GM18517 (cell line): ENCODE results near the gene DYNLRB1.

Experiments
- ATAC-seq: cut with Tn5 transposase; IDR thresholded peaks from one replicate; pipeline ENCODE4 v1.9.1; 2021; ENCODE audit warnings: mild to moderate bottlenecking, moderate library complexity; ENCODE audit not compliant: unreplicated experiment

DYNLRB1 gene

DNA sequence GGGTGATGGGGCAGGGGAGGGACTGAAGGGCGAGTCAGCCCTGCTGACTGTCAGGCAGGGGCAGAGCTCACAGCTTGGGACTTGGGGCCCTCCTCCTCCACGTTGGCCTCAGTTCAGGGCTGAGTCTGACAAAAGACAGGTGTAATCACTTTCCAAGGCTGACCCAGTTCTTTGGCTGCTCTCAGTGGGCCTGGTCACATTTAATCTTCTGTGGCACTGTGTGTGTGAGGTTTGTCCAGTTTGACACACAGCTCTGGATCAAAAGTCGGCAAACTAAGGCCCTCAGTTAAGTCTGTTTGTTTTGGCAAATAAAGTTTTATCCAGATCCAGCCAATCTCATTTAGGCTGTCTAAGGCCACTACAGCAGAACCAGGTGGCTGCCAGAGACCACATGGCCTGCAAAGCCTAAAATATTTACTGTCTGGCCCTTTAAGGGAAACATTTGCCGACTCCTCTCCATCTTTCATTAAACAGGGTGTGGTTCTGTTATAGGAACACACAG, 37.2 kb downstream of the DYNLRB1 start:
- ATAC-seq: no peak

DNA sequence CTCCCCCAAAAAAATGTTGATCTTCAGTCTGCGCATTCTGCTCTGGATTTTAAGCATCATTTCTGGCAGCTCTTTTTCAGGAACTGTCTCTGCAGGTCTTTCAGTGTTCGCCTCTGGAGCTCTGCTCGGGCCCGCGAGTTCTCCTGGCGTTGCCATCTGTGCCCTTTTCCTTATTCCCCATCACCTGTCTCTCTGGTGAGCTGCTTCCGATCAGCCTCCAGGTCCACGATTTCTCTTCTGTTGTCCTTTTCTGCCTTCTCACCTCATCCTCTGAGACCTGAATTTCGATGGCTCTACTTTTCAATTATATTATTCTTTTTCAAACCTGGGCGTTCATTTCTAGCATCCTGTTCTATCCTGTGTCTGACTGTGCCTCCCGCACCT, 41.7 kb downstream of the DYNLRB1 start:
- no peak for ATAC-seq

DNA sequence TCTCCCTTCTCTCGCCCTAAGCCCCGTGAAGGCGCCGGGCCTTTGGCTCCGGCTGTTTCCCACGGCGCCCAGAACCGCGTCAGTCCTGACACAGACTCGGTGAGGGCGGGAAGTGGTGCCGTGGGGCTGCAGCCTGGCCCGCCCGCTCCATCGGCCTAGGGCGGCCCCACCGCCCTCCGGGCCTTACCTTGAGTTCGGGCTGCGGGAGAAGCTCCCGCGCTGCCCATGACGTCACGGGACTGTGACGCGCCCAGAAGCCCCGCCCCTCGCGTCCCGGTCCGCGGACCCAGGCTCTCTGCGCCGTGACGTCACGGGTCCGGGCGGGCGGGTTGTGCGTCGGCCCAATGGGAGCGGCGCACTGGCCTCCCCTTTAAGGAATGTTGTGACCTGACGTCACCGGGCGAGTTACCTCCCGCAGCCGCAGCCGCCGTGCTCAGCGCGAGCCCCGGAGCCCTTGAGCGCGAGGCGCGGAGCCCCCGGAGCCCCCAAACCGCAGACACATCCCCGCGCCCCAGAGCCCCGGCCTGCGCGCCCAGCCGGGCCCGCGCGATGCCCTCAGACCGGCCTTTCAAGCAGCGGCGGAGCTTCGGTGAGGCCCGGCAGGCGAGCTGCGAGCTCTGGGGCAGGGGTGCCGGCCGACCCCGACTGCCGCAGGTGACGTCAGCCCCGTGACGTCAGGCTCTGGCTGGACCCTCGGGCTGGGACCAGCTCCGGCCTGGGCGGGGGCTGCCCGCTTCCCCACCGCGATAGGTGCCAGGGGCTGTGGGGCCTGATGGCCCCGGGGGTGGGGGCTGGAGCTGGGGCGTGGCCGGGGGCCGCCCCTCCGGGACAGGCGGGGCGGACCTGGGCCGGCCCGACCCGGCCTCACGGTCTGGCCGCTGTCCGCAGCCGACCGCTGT, 42.3 kb downstream of the DYNLRB1 start, which contains the start of gene MAP1LC3A:
MAP1LC3A (plus strand) TSS at position 399 of the 899 bp plus-strand sequence; CDS start at position 550, 151 bp downstream.
- ATAC-seq: no peak

DNA sequence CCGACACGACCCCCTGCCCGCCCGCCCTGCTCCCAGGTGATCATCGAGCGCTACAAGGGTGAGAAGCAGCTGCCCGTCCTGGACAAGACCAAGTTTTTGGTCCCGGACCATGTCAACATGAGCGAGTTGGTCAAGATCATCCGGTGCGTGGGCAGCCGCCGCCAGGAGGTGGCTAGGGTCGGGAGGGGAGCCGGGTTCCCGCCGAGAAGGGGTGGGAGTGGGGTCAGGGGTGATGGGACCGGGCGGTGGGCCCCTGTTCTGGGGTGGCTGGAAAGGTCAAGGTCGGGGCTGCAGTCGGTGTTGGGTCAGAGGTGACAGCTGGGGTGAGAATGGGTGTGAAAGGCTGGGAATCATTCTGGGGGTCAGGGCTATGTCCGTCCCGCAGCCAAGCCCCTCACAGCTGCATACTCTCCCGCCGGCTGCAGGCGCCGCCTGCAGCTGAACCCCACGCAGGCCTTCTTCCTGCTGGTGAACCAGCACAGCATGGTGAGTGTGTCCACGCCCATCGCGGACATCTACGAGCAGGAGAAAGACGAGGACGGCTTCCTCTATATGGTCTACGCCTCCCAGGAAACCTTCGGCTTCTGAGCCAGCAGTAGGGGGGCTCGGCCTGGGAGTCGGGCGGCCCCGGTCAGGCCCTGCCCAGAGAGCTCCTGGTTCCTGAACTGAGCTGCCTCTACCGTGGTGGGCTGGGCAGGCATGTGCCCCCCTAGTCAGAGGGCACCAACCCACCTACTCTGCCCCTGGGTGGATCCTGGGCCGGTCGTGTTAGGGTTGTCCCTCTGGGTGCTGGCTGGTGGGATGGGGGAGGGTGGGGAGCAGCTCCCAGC, 43.3 kb downstream of the DYNLRB1 start:
- ATAC-seq: no peak

DNA sequence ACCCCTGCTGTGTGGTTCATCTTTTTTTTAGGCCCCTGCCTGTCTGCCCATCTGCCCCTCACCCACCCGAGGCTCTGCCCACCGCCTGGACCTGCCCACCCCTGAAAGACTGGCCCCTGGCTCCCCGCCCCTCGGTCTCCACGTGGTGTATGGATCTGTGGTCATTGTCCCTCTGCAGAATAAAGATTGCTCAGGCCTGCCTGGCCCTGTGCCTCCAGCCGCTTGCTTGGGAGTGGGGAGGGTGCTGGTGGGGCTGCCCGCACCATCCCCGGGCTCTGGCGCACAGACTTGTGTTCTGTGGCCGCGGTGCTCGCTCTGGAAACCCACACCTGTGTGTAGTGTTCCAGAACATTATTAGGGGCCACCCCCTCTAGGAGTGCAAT, 43.9 kb downstream of the DYNLRB1 start:
- ATAC-seq: no peak

DNA sequence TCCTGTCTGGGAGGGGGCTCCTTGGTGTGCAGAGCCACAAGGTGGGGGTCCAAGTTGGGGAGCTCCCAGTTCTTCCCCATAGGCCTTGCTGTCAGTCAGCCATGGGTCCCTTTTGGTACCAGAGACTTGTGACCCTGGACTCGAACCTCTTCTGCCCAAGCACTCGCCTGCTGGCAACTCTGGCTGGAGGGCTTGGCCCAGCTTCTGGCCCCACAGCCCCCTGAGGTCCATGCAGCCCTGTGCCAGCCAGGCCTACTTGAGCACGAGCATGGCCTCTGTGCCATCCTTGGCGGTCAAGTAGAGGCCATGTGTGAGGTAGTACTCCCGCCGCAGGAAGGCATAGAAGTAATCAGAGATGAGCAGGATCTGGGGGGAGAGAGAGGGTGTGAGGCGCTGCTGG, 44.4 kb downstream of the DYNLRB1 start:
- no peak for ATAC-seq

DNA sequence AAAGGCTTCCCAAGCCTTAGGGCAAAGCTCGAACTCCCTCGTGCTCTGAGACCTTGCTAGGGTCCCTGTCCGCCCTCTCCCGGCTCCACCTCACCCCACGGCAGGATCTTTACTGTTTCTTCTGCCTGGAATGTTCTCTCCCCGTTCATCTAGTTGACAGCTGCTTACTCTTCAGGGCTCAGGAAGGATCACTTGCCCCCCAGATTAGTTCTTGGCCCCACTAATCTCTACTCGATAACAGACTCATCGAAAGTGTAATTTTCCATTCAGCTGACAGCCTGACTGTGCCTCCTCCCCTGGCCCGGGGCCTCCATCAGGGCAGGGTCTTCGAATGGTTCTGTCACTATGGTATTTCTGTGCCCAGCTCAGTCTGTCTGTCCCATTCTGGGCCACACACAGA, 45.4 kb downstream of the DYNLRB1 start:
- ATAC-seq: no peak

DNA sequence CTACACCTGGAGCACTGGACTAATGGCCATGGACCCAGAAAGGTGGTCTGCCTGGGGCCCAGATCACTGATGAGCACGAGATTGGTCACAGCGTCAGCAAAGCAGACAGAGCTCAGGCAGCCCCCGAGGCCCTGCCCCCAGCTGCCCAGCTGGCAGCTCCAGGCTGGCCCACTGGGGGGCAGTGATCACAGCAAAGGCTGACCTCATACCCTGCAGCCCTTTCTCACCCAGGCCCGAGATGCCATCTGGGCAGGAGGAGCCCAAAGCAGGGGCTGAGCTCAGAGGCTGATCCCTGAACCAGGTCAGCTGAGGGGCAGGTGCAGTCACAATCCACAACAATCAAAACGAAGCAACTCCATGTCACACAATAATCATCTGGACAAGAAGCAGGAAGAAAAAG, 46.4 kb downstream of the DYNLRB1 start:
- no peak for ATAC-seq

DNA sequence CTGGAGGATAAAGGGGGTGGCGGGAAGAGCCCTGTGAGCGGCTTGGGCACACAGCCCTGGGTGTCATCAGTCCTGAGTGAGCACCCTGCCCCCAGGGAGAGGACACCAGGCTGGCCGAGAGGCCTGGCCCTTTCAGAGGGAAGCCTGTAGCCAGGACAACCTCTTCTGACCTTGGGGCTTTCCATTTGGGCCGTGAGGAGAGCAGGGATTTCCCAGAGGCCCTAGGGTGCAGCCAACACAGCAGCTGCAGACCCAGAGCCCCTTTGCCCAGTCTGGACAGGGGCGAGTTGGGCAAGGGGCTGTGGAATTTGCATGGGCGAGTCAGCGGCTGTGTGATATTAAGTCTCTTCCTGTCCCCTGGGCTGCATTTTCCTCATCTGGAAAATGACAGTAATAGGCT, 48.6 kb downstream of the DYNLRB1 start:
- no peak for ATAC-seq

DNA sequence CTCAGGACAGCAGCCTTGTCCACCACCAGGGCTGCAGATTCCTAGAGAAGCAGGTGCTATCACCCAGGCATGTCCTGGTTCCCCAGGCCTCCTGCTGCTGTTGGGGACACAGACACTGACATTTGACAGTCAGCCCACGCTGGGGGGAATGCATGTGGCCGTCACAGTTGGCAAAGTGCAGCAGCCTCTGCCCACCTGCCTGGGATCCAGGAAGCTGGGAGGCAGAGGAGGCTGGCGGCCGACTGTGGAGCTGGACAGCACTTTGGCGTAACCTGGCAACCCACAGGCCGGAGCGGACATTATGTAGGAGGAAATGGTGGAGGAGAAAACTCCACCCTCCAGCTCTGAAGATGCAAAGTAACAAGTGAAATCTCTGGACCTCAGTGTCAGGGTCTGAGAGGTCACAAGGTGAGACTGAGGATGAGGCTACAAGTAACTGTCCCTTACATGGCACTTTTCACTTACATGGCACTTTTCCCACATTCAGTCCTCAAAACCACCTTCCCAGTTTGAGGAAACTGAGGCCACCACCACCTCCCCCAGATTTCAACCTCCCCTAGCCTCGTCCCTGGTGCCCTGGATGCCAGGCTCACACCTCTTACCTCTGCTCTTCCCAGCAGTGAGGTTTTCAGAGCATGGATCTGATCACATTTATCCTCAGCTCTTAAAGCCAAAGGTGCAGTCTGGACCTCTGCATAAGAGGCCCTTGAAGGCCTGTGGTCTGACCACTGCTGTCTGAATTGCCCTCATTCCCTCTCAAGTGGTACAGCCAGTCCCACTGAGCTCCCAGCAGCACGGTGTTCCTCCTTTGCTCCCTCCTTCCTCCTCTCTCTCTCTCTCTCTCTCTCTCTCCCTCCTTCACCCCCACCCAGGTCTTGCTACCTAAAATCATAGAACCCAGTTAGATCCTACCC, 51.0 kb downstream of the DYNLRB1 start:
- ATAC-seq: no peak

DNA sequence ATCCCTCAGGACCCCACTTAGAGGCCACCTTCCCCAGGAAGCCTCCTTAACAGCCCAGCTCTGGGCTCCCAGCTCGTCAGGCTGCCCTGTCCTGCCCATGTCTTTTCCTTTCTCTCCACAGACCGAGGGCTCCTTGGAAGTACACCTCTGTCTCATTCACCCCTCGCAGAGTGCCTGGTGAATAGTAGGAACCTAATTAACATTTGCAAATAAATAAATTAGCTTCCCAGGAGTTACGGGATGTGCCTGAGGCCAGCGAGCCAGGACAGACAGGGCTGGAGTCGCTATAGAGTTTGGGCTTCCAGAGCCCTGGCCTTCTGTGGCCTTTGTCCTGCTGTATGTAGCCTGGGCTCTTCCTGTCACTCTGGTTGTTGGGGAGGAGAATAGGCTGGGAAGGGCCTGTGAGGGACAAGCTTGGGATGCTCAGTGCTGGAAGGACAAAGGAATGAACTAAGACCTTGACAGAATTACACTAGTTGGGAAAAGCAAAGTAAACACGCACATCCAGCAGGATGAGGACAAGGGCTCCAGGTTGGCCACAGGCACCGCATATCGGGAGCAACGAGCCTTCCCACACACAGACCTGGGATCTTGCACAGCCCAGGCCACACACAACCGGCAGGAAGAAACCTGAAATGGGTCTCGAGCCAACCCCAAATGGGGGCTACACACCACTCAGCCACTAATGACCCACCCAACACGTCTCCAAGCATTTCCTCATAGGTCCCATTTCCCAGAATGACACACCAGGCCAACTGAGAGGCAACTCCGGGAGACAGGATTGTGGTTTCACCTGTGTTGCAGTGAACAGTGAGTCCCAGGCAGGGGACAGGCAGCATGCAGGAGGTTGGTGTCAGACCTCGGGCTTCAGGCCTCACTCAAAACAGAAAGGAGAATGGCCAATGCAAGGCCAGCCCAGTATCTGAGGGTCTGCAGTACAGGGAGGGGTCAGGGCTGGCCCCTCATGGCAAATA, 52.0 kb downstream of the DYNLRB1 start:
- ATAC-seq: no peak

DNA sequence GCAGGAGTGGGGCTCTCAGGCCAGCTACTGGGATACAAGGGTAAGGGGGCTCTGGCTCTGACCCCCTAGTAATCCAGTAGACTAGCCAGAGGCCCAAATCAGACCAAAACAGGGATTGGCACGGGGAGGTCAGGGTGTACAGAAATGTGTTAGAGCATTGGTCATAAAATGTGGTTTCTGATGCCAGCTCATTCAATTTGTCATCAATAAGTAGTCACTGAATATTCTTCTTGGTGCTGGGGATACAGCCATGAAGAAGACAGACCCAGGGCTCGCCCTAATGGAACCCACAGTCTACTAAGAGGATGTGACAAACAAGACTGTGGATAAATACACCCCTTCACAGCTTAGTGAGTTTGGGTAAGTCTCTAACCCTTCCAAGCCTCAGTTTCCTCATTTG, 53.4 kb downstream of the DYNLRB1 start:
- no peak for ATAC-seq

DNA sequence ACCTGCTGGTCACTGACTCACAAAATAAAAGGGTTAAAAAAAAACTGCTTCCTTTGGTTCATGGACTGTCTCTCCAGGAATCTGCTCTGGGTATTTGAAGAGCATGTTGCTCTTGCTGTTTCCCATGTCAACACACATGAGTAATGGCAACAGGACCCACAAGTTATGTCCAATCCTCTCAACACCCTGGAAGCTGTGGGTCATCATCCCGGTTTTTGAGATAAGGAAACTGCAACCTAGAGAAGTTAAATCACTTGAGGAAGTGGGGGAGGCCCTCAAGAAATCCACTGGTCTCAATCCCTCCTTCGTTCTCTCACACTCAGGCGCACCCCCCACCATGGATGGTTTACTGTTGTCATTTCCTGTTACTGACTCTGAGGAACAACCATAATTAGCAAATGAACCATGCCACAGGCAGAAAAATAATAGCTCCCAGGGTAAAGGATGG, 54.7 kb downstream of the DYNLRB1 start:
- no peak for ATAC-seq

DNA sequence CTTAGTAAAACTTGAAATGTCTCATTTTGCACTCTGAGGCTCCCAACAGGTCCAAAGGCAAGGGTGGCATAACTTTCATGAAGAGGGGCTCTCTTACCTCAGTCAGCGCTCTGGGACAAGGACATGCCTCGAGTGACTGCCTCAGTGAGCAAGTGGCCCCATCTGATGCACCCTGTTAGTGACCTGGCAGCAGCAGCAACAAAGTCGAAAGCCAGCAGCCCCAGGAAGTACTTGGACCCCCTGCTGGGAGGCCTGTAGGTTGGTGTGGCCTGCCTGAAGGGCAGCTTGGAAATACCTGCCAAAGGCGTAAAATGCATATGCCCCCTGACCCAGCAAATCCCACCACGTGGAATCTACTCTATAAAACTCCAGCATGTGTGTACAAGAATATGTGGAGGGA, 55.5 kb downstream of the DYNLRB1 start:
- ATAC-seq: no peak

DNA sequence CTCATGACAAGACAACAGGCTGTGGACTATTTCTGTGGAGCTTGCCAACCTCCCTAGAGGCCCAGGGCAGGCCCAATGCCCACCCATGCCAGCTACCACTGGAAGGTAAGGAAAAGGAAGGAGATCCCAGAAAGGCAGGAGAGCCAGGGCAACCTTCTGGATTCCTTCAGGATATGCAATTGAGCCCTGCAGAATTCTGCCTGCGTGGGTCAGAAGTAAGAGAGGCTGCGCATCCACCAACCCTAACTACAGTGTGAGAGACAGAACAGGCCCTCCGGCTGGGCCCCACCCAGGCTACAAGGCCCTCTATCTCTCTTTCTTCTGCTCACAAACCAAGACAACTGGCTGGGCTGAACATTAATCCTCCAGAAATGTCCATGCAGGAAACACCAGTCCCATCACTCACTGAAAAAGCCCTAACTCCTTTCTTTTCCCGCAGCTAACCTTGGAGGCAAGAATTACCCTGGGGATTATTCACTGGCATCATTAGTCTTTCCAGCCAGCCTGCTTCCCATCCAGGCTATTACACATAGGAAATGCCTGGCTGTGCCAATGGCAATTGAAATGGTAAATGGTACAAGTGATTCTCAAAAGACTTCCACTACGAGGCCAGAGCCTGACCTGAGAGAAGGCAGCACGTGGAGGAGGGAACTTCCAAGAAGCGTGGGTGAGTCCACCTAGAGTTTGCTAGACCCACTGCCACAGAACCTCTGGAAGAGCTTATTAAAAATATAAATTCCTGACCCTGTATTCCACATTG, 57.5 kb downstream of the DYNLRB1 start:
- ATAC-seq: no peak

DNA sequence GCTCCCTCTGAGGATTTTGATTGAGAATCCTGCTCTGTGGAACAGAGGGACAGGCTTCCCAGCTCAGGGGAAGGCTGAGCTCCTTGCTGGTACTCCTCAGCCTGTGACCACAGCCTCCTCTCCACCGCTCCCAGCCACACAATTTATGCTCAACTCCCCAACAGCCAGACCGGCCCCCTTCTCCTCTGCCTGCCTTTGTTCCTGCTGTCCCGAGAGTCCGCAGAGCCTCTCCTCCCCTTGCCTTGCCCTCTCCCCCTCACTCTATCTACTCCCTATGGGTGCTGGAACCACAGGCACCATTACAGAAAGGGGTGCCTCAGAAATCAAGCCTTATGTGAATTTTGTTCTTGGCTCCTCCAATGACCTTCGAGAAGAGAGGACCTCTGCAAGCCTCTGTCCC, 58.2 kb downstream of the DYNLRB1 start:
- no peak for ATAC-seq

DNA sequence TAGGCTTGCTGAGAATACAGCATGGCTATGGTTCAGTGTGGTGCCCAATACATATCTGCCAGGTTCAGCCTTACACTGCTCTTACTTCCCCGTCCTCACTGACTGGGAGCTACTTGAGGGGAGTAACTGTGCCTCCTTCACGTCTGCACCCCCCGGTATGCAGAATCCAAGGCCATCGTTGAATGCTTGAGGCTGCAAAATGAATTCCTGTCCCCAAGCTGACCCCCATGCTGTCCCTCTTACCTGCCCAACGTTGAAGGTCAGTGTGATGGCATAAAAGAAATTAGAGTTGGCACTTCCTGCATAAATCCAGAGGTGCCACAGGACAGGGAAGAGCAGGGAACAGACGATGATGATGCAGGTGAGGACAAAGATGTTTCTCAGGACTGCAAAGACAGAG, 58.6 kb downstream of the DYNLRB1 start:
- ATAC-seq: no peak

DNA sequence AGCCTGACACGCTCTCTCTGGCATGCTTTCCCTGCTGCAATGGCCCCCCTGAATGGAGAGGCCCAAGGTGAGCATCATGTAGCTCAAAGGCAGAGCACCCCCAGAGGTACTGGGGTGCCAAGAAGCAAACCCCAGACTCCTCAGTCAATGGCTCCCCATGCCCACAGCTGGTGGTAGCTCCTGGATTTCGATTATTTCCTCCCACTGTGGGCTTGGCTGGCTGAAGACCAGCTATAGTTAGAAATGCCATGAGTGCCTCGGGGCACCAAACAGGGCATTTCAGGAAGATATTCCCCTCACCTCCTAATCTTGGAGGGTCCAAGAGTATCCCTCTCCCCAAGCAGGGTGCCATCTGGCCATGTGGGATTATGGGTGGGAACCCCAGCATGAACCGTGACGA, 59.0 kb downstream of the DYNLRB1 start:
- no peak for ATAC-seq

DNA sequence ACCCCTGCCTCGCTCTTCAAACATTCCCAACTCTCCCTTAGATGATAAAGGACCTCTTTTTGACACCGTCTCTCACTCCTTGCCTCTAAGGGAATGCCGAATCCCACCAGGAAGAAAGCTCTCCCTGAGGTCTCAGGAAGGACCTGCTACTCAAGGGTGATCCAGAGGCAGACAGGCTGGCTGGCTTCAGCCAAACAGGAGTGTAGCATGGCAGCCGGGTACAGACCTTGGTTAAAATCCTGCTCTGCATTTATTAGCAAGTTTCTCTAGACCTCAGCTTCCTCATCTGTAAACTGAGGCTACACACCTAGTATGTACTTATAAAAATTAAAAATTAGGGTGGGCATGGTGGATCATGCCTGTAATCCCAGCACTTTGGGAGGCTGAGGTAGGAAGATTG, 59.5 kb downstream of the DYNLRB1 start:
- ATAC-seq: no peak
